ENCODE measurements around the gene TRIM58. TPM values are rescaled to one million over a fixed set of nuclear protein-coding genes. Genes with fewer than 3 reads are reported as not detected.

The TRIM58 gene
- total RNA-seq, 1 experiment from 2014 or later = not detected

DNA sequence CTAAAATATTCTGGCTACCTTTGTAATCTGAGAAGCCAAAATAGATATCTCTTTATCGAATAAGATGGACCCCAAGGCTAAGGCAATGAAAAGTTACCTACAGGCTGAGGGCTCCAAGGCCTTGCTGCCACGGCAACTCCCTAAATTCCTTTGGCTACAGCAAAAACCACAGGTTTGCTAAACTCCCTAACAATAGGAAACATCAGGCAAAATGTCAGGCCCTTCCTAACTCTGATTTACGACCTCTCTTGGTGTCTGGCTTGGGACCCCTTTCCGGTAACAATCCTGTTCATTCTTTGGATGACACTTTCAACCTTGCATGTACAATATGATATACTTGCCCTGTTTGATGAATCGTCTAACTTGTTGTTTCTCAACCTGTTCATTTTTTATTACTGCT lies 51.8 kb downstream of the TRIM58 start:
- BruUV-seq (replicated peaks) = no TSS peak
- Histone ChIP-seq H3K27me3 (replicated peaks; ENCODE audit: insufficient read depth, low read depth, low read length, poor library complexity) (no peaks in the 10 kb centered on the region), H3K9me3 (ENCODE audit: low read depth, low read length, poor library complexity, severe bottlenecking) (peaks cover 12% of the 10 kb centered on the region), H3K4me3 (ENCODE audit: low read depth, low read length, poor library complexity, severe bottlenecking) (no peak overlapping the region), H3K36me3 (ENCODE audit: insufficient read depth, low read length, poor library complexity, severe bottlenecking) (no peaks in the 10 kb centered on the region), H3K27ac (ENCODE audit: low read depth, low read length, poor library complexity, severe bottlenecking) (no peak overlapping the region), H3K4me1 (ENCODE audit: insufficient read depth, low read length, poor library complexity, severe bottlenecking) (no peaks in the 10 kb centered on the region)
- POLR2A ChIA-PET (ENCODE audit: low non-redundant PET) = no interaction called here
- no peak for DNase-seq (ENCODE audit: low spot score)
- CTCF ChIA-PET = no interaction called here
- TF ChIP-seq, protein P1, sequence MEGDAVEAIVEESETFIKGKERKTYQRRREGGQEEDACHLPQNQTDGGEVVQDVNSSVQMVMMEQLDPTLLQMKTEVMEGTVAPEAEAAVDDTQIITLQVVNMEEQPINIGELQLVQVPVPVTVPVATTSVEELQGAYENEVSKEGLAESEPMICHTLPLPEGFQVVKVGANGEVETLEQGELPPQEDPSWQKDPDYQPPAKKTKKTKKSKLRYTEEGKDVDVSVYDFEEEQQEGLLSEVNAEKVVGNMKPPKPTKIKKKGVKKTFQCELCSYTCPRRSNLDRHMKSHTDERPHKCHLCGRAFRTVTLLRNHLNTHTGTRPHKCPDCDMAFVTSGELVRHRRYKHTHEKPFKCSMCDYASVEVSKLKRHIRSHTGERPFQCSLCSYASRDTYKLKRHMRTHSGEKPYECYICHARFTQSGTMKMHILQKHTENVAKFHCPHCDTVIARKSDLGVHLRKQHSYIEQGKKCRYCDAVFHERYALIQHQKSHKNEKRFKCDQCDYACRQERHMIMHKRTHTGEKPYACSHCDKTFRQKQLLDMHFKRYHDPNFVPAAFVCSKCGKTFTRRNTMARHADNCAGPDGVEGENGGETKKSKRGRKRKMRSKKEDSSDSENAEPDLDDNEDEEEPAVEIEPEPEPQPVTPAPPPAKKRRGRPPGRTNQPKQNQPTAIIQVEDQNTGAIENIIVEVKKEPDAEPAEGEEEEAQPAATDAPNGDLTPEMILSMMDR (conservative IDR thresholded peaks at IDR 0.05; ENCODE audit: low read depth, low read length) = no peak
- no peak for TF ChIP-seq EZH2 (IDR thresholded peaks at IDR 0.05; ENCODE audit: borderline replicate concordance, low read depth, low read length, poor library complexity, severe bottlenecking)
- intact Hi-C loops (cut with micrococcal nuclease; ENCODE audit: unreplicated experiment) = no loop called here

DNA sequence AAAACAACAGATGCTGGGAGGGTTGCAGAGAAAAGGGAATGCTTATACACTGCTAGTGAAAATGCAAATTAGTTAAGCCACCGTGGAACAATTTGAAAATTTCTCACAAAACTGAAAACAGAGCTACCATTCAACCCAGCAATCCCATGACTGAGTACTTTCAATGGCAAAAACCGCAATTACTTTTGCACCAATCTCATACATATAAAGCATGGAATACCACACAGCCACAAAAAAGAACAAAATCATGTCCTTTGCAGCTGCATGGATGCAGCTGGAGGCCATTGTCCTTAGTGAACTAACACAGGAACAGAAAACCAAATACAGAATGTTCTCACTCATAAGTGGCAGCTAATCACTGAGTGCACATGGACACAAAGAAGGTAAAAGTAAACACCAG lies 56.8 kb downstream of the TRIM58 start:
- CTCF ChIA-PET = no interaction called here
- Histone ChIP-seq H3K4me3 (ENCODE audit: low read depth, low read length, poor library complexity, severe bottlenecking) (no peak overlapping the region), H3K36me3 (ENCODE audit: insufficient read depth, low read length, poor library complexity, severe bottlenecking) (no peaks in the 10 kb centered on the region), H3K27ac (ENCODE audit: low read depth, low read length, poor library complexity, severe bottlenecking) (no peak overlapping the region), H3K27me3 (replicated peaks; ENCODE audit: insufficient read depth, low read depth, low read length, poor library complexity) (no peaks in the 10 kb centered on the region), H3K4me1 (ENCODE audit: insufficient read depth, low read length, poor library complexity, severe bottlenecking) (no peaks in the 10 kb centered on the region), H3K9me3 (ENCODE audit: low read depth, low read length, poor library complexity, severe bottlenecking) (peaks cover 9% of the 10 kb centered on the region)
- TF ChIP-seq, protein P1 (conservative IDR thresholded peaks at IDR 0.05; ENCODE audit: low read depth, low read length) = no peak
- TF ChIP-seq EZH2 (IDR thresholded peaks at IDR 0.05; ENCODE audit: borderline replicate concordance, low read depth, low read length, poor library complexity, severe bottlenecking) = no peak
- BruUV-seq (replicated peaks) = no TSS peak
- intact Hi-C loops (cut with micrococcal nuclease; ENCODE audit: unreplicated experiment) = no loop called here
- POLR2A ChIA-PET (ENCODE audit: low non-redundant PET) = no interaction called here
- DNase-seq (ENCODE audit: low spot score) = no peak

DNA sequence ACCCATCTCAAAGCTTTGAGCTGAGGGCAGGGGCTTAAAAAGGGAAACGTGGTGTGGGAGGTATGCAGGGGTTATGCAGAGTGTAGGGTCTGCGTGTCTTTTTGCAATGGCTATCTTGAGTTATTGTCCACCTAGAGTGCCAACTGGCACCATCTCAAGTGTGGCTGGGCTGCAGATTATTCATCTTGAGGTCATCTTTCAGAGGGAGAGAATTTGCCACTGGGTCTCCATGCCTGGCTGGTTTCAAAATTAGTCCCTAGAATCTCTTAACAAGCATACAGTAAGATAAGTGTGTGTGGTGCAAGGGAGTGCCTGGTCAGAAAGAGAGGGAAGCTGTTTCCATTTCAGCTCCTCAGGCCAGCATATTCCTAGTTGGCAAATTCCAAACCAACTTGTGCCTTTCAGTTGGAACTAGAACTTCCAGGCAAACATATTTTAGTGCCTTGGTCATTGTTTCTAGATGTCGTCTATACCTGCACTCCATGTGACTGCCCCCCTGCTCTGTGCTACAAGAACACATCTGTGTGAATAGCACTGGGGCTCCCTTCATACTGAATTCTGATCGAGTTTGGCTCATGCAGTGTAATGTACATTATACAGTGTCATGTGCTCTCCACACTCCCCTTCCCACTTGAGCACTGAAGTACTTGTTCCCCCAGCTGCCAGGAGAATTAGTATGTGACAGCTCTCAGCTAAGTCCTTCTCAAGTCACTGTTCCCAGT lies 58.1 kb downstream of the TRIM58 start:
- H3K27ac ChIP-seq (ENCODE audit: low read depth, low read length, poor library complexity, severe bottlenecking) = no peak overlapping the region
- no peak for DNase-seq (ENCODE audit: low spot score)
- H3K9me3 ChIP-seq (ENCODE audit: low read depth, low read length, poor library complexity, severe bottlenecking) = peaks cover 8% of the 10 kb centered on the region
- CTCF ChIA-PET = no interaction called here
- H3K4me1 ChIP-seq (ENCODE audit: insufficient read depth, low read length, poor library complexity, severe bottlenecking) = no peaks in the 10 kb centered on the region
- no TSS peak for BruUV-seq (replicated peaks)
- no peaks in the 10 kb centered on the region for H3K36me3 ChIP-seq (ENCODE audit: insufficient read depth, low read length, poor library complexity, severe bottlenecking)
- POLR2A ChIA-PET (ENCODE audit: low non-redundant PET) = no interaction called here
- intact Hi-C loops (cut with micrococcal nuclease; ENCODE audit: unreplicated experiment) = no loop called here
- TF ChIP-seq, protein P1 (conservative IDR thresholded peaks at IDR 0.05; ENCODE audit: low read depth, low read length) = no peak
- no peak for TF ChIP-seq EZH2 (IDR thresholded peaks at IDR 0.05; ENCODE audit: borderline replicate concordance, low read depth, low read length, poor library complexity, severe bottlenecking)
- no peaks in the 10 kb centered on the region for H3K27me3 ChIP-seq (replicated peaks; ENCODE audit: insufficient read depth, low read depth, low read length, poor library complexity)
- no peak overlapping the region for H3K4me3 ChIP-seq (ENCODE audit: low read depth, low read length, poor library complexity, severe bottlenecking)
